Embryonic facial prominence (tissue), 1 donor: ENCODE data around the gene MS4A14.
"Not testable (repeated sequence)": the region's sequence is repeated elsewhere in the genome, so short reads cannot be mapped to it uniquely, and the experiment has no call there.

ENCODE experiments used
- DNase-seq: peaks from one replicate; pipeline ENCODE4 v3.0.0-alpha.2; 2016; ENCODE audit errors: extremely low spot score

Gene MS4A14

GRCh38 chr11:60389279-60389910 lies 6.9 kb upstream of the MS4A14 start:
- DNase-seq = no peak

GRCh38 chr11:60390419-60390818 lies 5.8 kb upstream of the MS4A14 start:
- DNase-seq = no peak

GRCh38 chr11:60392361-60392760 lies 3.9 kb upstream of the MS4A14 start:
- no peak for DNase-seq

- DNase-seq = no peak
These were observed 3.2 kb upstream of the MS4A14 start for GRCh38 chr11:60393016-60393415.

GRCh38 chr11:60394666-60395380 lies 1.4 kb upstream of the MS4A14 start:
- no peak for DNase-seq

- DNase-seq = no peak
These were observed 540 bp downstream of the MS4A14 start for GRCh38 chr11:60396799-60397198.

- no peak for DNase-seq
These were observed 23.8 kb downstream of the MS4A14 start for GRCh38 chr11:60420015-60420414.

GRCh38 chr11:60422609-60423008 lies 26.4 kb downstream of the MS4A14 start:
- no peak for DNase-seq

GRCh38 chr11:60428517-60428916 lies 32.3 kb downstream of the MS4A14 start:
- DNase-seq = no peak

GRCh38 chr11:60429272-60429671 lies 33.0 kb downstream of the MS4A14 start, which contains the start of gene MS4A5:
MS4A5 (plus strand) TSS chr11:60429572; CDS start chr11:60429675, 103 bp downstream.
- no peak for DNase-seq

- no peak for DNase-seq
These were observed 35.0 kb downstream of the MS4A14 start for GRCh38 chr11:60431251-60431650.

GRCh38 chr11:60433401-60433800 lies 37.1 kb downstream of the MS4A14 start:
- no peak for DNase-seq

GRCh38 chr11:60447070-60447469 lies 50.8 kb downstream of the MS4A14 start:
- DNase-seq = no peak

GRCh38 chr11:60447846-60448245 lies 51.6 kb downstream of the MS4A14 start:
- no peak for DNase-seq

GRCh38 chr11:60451185-60451584 lies 54.9 kb downstream of the MS4A14 start:
- DNase-seq = not testable (repeated sequence)

GRCh38 chr11:60454212-60454611 lies 58.0 kb downstream of the MS4A14 start:
- no peak for DNase-seq

GRCh38 chr11:60455531-60456042 lies 59.3 kb downstream of the MS4A14 start, which contains the start of gene MS4A1:
MS4A1 (plus strand) TSS chr11:60455847; CDS start chr11:60462375, 6,528 bp downstream.
- no peak for DNase-seq

GRCh38 chr11:60457576-60457975 lies 61.3 kb downstream of the MS4A14 start:
- no peak for DNase-seq

- no peak for DNase-seq
These were observed 63.1 kb downstream of the MS4A14 start for GRCh38 chr11:60459345-60459744.
